Neural cell (in vitro differentiated cells): ENCODE data around the gene TGFA. TPM values are rescaled to one million over a fixed set of nuclear protein-coding genes. Genes with fewer than 3 reads are reported as not detected.

Experiments used
- H2AFZ ChIP-seq: fragments of 200-600, 300-800 bp; sonication (generic), shearing (Covaris generic); 2 replicates; pipeline ENCODE4 v1.6.0; 2014; ENCODE audit warnings: low read depth, mild to moderate bottlenecking, antibody characterized with exemption, low read length, moderate library complexity
- H3F3A ChIP-seq: fragments of 200-600 bp; shearing (Covaris generic); 2 replicates; pipeline ENCODE4 v1.6.1; 2016; ENCODE audit warnings: mild to moderate bottlenecking, moderate library complexity, mixed read lengths, antibody characterized with exemption, low read length; ENCODE audit not compliant: insufficient read depth, poor library complexity, severe bottlenecking
- H3K27ac ChIP-seq: fragments of 200-600, 300-800 bp; sonication (generic), shearing (Covaris generic); 2 replicates; pipeline ENCODE4 v1.5.1; 2014; ENCODE audit warnings: mild to moderate bottlenecking, low read length, moderate library complexity
- H3K27me3 ChIP-seq: fragments of 300-800, 200-600 bp; sonication (generic), shearing (Covaris generic); 2 replicates; pipeline ENCODE4 v1.6.0; 2014; ENCODE audit warnings: mild to moderate bottlenecking, low read depth, low read length, moderate library complexity; ENCODE audit not compliant: insufficient read depth
- H3K36me3 ChIP-seq: fragments of 300-800, 200-600 bp; sonication (generic), shearing (Covaris generic); 2 replicates; pipeline ENCODE4 v1.5.1; 2014; ENCODE audit warnings: mild to moderate bottlenecking, antibody characterized with exemption, low read length, moderate library complexity; ENCODE audit not compliant: insufficient read depth
- H3K4me2 ChIP-seq: fragments of 300-800, 200-600 bp; sonication (generic), shearing (Covaris generic); 2 replicates; pipeline ENCODE4 v1.6.0; 2014; ENCODE audit warnings: mild to moderate bottlenecking, low read length
- H3K4me3 ChIP-seq: fragments of 300-800, 200-600 bp; sonication (generic), shearing (Covaris generic); 2 replicates; pipeline ENCODE4 v1.5.1; 2014; ENCODE audit warnings: mild to moderate bottlenecking, low read length, moderate library complexity
- H3K79me2 ChIP-seq: fragments of 200-600 bp; shearing (Covaris generic); replicated peaks from 2 replicates; pipeline ENCODE4 v1.6.0; 2014; ENCODE audit warnings: mild to moderate bottlenecking, low read length, moderate library complexity; ENCODE audit not compliant: insufficient read depth
- H3K9ac ChIP-seq: fragments of 300-800, 200-600 bp; sonication (generic), shearing (Covaris generic); 2 replicates; pipeline ENCODE4 v1.6.1; 2016; ENCODE audit warnings: mild to moderate bottlenecking, low read length, mixed read lengths
- H3K9me2 ChIP-seq: fragments of 200-600 bp; shearing (Covaris generic); 2 replicates; pipeline ENCODE4 v1.6.1; 2016; ENCODE audit warnings: mild to moderate bottlenecking, low read length, mixed read lengths; ENCODE audit not compliant: insufficient read depth
- H3K9me3 ChIP-seq: fragments of 200-600, 300-800 bp; sonication (generic), shearing (Covaris generic); 2 replicates; pipeline ENCODE4 v1.6.1; 2016; ENCODE audit warnings: mild to moderate bottlenecking, mixed run types, low read length, moderate library complexity, mixed read lengths
- H4K20me1 ChIP-seq: fragments of 200-600 bp; shearing (Covaris generic); 2 replicates; pipeline ENCODE4 v1.6.1; 2016; ENCODE audit warnings: mild to moderate bottlenecking, mixed run types; ENCODE audit not compliant: insufficient read depth
- CTCF ChIP-seq: fragments of 450-650 bp; IDR thresholded peaks from 2 replicates; pipeline ENCODE4 v1.5.1; 2014; ENCODE audit warnings: antibody characterized with exemption, mild to moderate bottlenecking, moderate library complexity; ENCODE audit not compliant: poor library complexity, severe bottlenecking
- EP300 ChIP-seq: fragments of 450-650 bp; conservative IDR thresholded peaks from 2 replicates; pipeline ENCODE4 v1.6.1; 2014; ENCODE audit warnings: antibody characterized with exemption, mild to moderate bottlenecking, moderate library complexity; ENCODE audit not compliant: poor library complexity, severe bottlenecking
- EZH2 ChIP-seq: fragments of 200-600, 300-800 bp; shearing (Covaris generic), sonication (generic); IDR thresholded peaks from 2 replicates; pipeline ENCODE4 v1.6.1; 2014; ENCODE audit warnings: antibody characterized with exemption, low read length, borderline replicate concordance, mild to moderate bottlenecking; ENCODE audit not compliant: insufficient read depth, poor library complexity, severe bottlenecking
- MXI1 ChIP-seq: fragments of 450-650 bp; conservative IDR thresholded peaks from 2 replicates; pipeline ENCODE4 v1.6.1; 2014; ENCODE audit warnings: antibody characterized with exemption, mild to moderate bottlenecking; ENCODE audit not compliant: poor library complexity, severe bottlenecking
- POLR2AphosphoS5 ChIP-seq: IDR thresholded peaks from 2 replicates; pipeline ENCODE4 v1.6.1; 2012
- RAD21 ChIP-seq: fragments of 450-650 bp; conservative IDR thresholded peaks from 2 replicates; pipeline ENCODE4 v1.6.1; 2014; ENCODE audit warnings: antibody characterized with exemption, mild to moderate bottlenecking, moderate library complexity
- REST ChIP-seq: IDR thresholded peaks from 2 replicates; pipeline ENCODE4 v1.6.1; 2012; ENCODE audit warnings: borderline replicate concordance
- SMC3 ChIP-seq: fragments of 450-650 bp; conservative IDR thresholded peaks from 2 replicates; pipeline ENCODE4 v1.6.1; 2014; ENCODE audit warnings: antibody characterized with exemption, mild to moderate bottlenecking, moderate library complexity; ENCODE audit not compliant: poor library complexity
- TAF1 ChIP-seq: IDR thresholded peaks from 2 replicates; pipeline ENCODE4 v1.6.1; 2012; ENCODE audit warnings: low read depth
- polyA plus RNA-seq: library from polyadenylated mRNA; depleted of rRNA; stranded (reverse); fragments of >200 nt; gene quantifications from 2 replicates; pipeline ENCODE4 v1.2.3, GENCODE V29; 2014

Gene TGFA
- polyA plus RNA-seq, 1 donor from 2014 or later, result 0.85 TPM

- Histone ChIP-seq H3K4me2 (no peak overlapping the region), H2AFZ (no peak overlapping the region), H3K79me2 (no peaks in the 10 kb centered on the region), H3K36me3 (no peaks in the 10 kb centered on the region), H4K20me1 (no peaks in the 10 kb centered on the region), H3K27ac (no peak overlapping the region), H3K9me2 (no peaks in the 10 kb centered on the region), H3K9ac (no peak overlapping the region), H3F3A (no peaks in the 10 kb centered on the region), H3K9me3 (peaks cover 5% of the 10 kb centered on the region), H3K27me3 (no peaks in the 10 kb centered on the region), H3K4me3 (no peak overlapping the region)
- TF ChIP-seq EP300 (no peak), MXI1 (no peak), SMC3 (no peak), REST (no peak), RAD21 (no peak), CTCF (no peak), TAF1 (no peak)
These were observed 22.1 kb downstream of the TGFA start for GRCh38 chr2:70531419-70532086.

GRCh38 chr2:70529610-70530009, 24.0 kb downstream of the TGFA start:
- TF ChIP-seq POLR2AphosphoS5, result no peak
- TF ChIP-seq EZH2, result no peak
- no peak for TF ChIP-seq REST
- no peak for TF ChIP-seq EP300
- no peak for TF ChIP-seq SMC3
- no peak for TF ChIP-seq RAD21
- TF ChIP-seq TAF1, result no peak
- TF ChIP-seq MXI1, result no peak
- TF ChIP-seq CTCF, result no peak
- no peak overlapping the region for H3K27ac ChIP-seq
- no peak overlapping the region for H2AFZ ChIP-seq

More at GRCh38 chr2:70529610-70530009, 24.0 kb downstream of the TGFA start:
- Histone ChIP-seq H3F3A (no peaks in the 10 kb centered on the region), H3K9me2 (no peaks in the 10 kb centered on the region), H4K20me1 (no peaks in the 10 kb centered on the region), H3K79me2 (no peaks in the 10 kb centered on the region), H3K4me3 (no peak overlapping the region), H3K4me2 (no peak overlapping the region), H3K9ac (no peak overlapping the region), H3K9me3 (no peaks in the 10 kb centered on the region), H3K27me3 (no peaks in the 10 kb centered on the region), H3K36me3 (no peaks in the 10 kb centered on the region)
